Measurements from ENCODE around the gene CCDC149. TPM values are rescaled to one million over a fixed set of nuclear protein-coding genes. Genes with fewer than 3 reads are reported as not detected.

CCDC149 gene
- total RNA-seq, 1 donor from 2014 or later = 21.5 TPM

DNA sequence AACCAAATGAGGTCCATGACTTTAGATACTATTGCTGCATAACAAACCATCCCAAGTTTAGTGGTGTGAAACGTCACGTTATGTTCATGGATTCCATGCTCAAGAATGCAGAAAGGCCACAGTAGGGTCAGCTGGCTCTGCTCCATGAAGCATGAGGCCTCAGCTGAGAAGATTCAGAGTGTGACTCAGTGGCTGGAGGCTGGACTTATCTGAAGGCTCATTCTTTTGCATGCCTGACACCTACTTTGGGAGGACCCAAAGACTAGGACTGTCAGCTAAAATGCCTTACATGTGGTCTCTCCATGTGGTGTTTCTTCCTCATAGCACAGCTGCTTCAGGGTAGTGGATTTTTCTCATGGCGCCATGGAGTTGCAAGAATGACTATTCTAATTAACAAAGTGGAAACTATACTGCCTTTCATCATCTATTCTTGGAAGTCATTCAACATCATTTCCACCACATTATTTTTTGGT is 11.5 kb upstream of the CCDC149 start:
- no peak for DNase-seq (ENCODE audit: low spot score)
- H3K36me3 Mint-ChIP-seq (ENCODE audit: low read depth) = peaks cover 4% of the 10 kb centered on the region
- peaks cover 7% of the 10 kb centered on the region for H3K27me3 Mint-ChIP-seq (ENCODE audit: low read depth)

DNA sequence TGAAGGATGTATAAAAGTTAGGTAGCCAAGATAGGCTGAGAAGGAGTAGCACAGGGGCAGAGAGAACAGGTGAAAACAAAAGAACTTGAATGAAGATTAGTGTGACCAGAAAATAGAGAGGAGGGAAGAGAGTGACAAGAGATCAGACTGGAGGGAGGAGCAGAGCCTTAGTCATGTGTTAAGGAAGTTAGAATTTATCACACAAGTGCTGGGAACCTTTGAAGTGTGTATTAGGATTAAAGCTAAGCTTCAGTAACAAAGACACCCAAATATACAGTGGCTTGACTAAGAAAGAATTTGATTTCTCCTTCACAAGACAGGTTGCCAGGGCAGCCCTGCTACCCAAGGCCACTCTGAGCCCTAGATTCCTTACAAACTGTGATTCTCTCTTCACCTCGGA is 10.7 kb upstream of the CCDC149 start:
- H3K4me3 Mint-ChIP-seq (ENCODE audit: unreplicated experiment) = no peak overlapping the region
- no peak for TF ChIP-seq CTCF (IDR thresholded peaks at IDR 0.05)
- no peak overlapping the region for H3K27ac Mint-ChIP-seq (ENCODE audit: unreplicated experiment)
- H3K4me1 Mint-ChIP-seq (ENCODE audit: low read depth) = peaks cover 15% of the 10 kb centered on the region
- peaks cover 13% of the 10 kb centered on the region for H3K9me3 Mint-ChIP-seq (ENCODE audit: low read depth)
- H3K27me3 Mint-ChIP-seq (ENCODE audit: low read depth) = peaks cover 6% of the 10 kb centered on the region
- DNase-seq (ENCODE audit: low spot score) = no peak
- peaks cover 4% of the 10 kb centered on the region for H3K36me3 Mint-ChIP-seq (ENCODE audit: low read depth)

More for the DNA sequence above, 11.5 kb upstream of the CCDC149 start:
- TF ChIP-seq CTCF (IDR thresholded peaks at IDR 0.05) = no peak
- Mint-ChIP-seq H3K27ac (ENCODE audit: unreplicated experiment) (no peak overlapping the region), H3K4me1 (ENCODE audit: low read depth) (peaks cover 15% of the 10 kb centered on the region), H3K4me3 (ENCODE audit: unreplicated experiment) (no peak overlapping the region), H3K9me3 (ENCODE audit: low read depth) (peaks cover 10% of the 10 kb centered on the region)

DNA sequence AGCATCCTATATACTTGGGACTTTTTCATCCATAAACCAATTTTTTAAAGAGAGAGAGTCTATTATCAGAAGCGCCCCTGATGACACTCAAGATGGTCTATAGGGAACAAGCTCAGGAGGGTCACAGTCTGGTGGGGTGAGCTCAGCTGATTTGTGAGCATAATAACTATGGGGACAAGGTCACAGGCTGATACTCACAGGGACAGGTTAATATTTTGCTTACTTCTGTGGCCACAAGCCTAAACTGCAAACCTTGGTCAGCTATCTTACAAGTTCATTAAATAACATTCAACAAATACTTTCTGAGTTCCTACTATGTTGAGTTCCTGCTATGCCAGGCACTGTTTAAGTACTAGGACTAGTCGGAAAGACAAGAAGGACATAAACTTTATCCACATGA is 10.2 kb upstream of the CCDC149 start:
- Mint-ChIP-seq H3K27ac (ENCODE audit: unreplicated experiment) (no peak overlapping the region), H3K9me3 (ENCODE audit: low read depth) (peaks cover 13% of the 10 kb centered on the region), H3K36me3 (ENCODE audit: low read depth) (peaks cover 4% of the 10 kb centered on the region), H3K4me3 (ENCODE audit: unreplicated experiment) (no peak overlapping the region), H3K4me1 (ENCODE audit: low read depth) (peaks cover 15% of the 10 kb centered on the region), H3K27me3 (ENCODE audit: low read depth) (peaks cover 4% of the 10 kb centered on the region)
- DNase-seq (ENCODE audit: low spot score) = no peak
- TF ChIP-seq CTCF (IDR thresholded peaks at IDR 0.05) = no peak

GRCh38 chr4:24922416-24922815 is 9.6 kb upstream of the CCDC149 start:
- Mint-ChIP-seq H3K27me3 (ENCODE audit: low read depth) (no peaks in the 10 kb centered on the region), H3K4me3 (ENCODE audit: unreplicated experiment) (no peak overlapping the region), H3K9me3 (ENCODE audit: low read depth) (peaks cover 13% of the 10 kb centered on the region), H3K4me1 (ENCODE audit: low read depth) (peaks cover 15% of the 10 kb centered on the region), H3K36me3 (ENCODE audit: low read depth) (peaks cover 4% of the 10 kb centered on the region), H3K27ac (ENCODE audit: unreplicated experiment) (no peak overlapping the region)
- no peak for TF ChIP-seq CTCF (IDR thresholded peaks at IDR 0.05)
- no peak for DNase-seq (ENCODE audit: low spot score)

DNA sequence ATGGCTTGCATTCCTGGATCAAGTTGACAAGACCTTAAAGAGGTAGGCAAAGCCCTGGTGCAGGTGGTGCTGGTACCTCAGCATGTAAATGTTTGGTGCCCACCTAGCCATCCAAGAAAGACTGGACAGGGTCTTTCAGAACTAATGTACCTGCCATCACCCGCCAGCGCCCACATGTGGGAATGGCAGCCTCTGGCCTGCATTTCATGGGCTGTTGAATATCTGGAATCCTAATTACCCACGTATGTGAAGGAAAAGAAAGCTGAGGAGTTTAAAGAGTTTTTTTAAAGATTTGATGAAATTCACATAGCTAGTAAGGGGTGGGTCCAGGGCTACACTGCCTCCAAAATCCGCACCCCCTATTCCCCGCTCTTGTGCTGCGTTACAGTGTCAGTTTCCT is 8.6 kb upstream of the CCDC149 start:
- Mint-ChIP-seq H3K4me1 (ENCODE audit: low read depth) (peaks cover 15% of the 10 kb centered on the region), H3K4me3 (ENCODE audit: unreplicated experiment) (no peak overlapping the region), H3K27ac (ENCODE audit: unreplicated experiment) (no peak overlapping the region), H3K27me3 (ENCODE audit: low read depth) (no peaks in the 10 kb centered on the region), H3K36me3 (ENCODE audit: low read depth) (peaks cover 4% of the 10 kb centered on the region), H3K9me3 (ENCODE audit: low read depth) (peaks cover 13% of the 10 kb centered on the region)
- DNase-seq (ENCODE audit: low spot score) = no peak
- TF ChIP-seq CTCF (IDR thresholded peaks at IDR 0.05) = no peak
